Keratinocyte (primary cell): ENCODE measurements around the gene CALML5. TPM values are rescaled to one million over a fixed set of nuclear protein-coding genes. Genes with fewer than 3 reads are reported as not detected.

ENCODE experiments used
- DNase-seq: peaks from one replicate; pipeline ENCODE4 v3.0.0-alpha.2; 2011; ENCODE audit warnings: low read depth, missing footprints, low spot score
- FAIRE-seq: peaks from 2 replicates; lab custom pipeline; 2011; peaks lifted over from hg19 to GRCh38; lab: Jason Lieb, UNC
- H2AFZ ChIP-seq: 2 replicates; pipeline ENCODE4 v1.6.0; 2012; ENCODE audit warnings: low read length, control low read depth, inconsistent platforms; ENCODE audit not compliant: control insufficient read depth
- H3K27ac ChIP-seq: 2 replicates; pipeline ENCODE4 v1.5.1; 2011; ENCODE audit warnings: low read length; ENCODE audit not compliant: control insufficient read depth, insufficient read depth
- H3K27me3 ChIP-seq: 3 replicates; pipeline ENCODE4 v1.6.0; 2011; ENCODE audit warnings: low read length; ENCODE audit not compliant: control insufficient read depth, insufficient read depth; ENCODE audit errors: extremely low read depth
- H3K36me3 ChIP-seq, 2 experiments: 2 replicates in 1 of 2; 3 replicates in 1 of 2; pipeline ENCODE4 v1.5.1; 2011; ENCODE audit warnings: low read length in 2 of 2, mild to moderate bottlenecking in 1 of 2; ENCODE audit not compliant: control insufficient read depth in 2 of 2, insufficient read depth in 2 of 2; ENCODE audit errors: extremely low read depth in 1 of 2
- H3K4me1 ChIP-seq: 3 replicates; pipeline ENCODE4 v1.5.1; 2011; ENCODE audit warnings: low read length; ENCODE audit not compliant: control insufficient read depth, insufficient read depth; ENCODE audit errors: extremely low read depth
- H3K4me2 ChIP-seq: 3 replicates; pipeline ENCODE4 v1.6.0; 2011; ENCODE audit warnings: low read depth, low read length; ENCODE audit not compliant: control insufficient read depth, insufficient read depth; ENCODE audit errors: extremely low read depth
- H3K4me3 ChIP-seq, 3 experiments: fragments of 200-600 bp in 1 of 3; sonication (generic) in 1 of 3; 2 replicates in 2 of 3; 3 replicates in 1 of 3; pipeline ENCODE4 v1.5.1; 2011 to 2016; ENCODE audit warnings: low read length in 3 of 3, mild to moderate bottlenecking in 3 of 3, control low read depth in 2 of 3, inconsistent platforms in 1 of 3, low read depth in 1 of 3, mixed read lengths in 1 of 3, mixed run types in 1 of 3, moderate library complexity in 1 of 3; ENCODE audit not compliant: control insufficient read depth in 2 of 3, insufficient read depth in 2 of 3; ENCODE audit errors: extremely low read depth in 1 of 3
- H3K79me2 ChIP-seq: 2 replicates; pipeline ENCODE4 v1.6.0; 2012; ENCODE audit warnings: low read length; ENCODE audit not compliant: control insufficient read depth, insufficient read depth
- H3K9ac ChIP-seq: 3 replicates; pipeline ENCODE4 v1.6.0; 2011; ENCODE audit warnings: low read length; ENCODE audit not compliant: control insufficient read depth, insufficient read depth; ENCODE audit errors: extremely low read depth
- H3K9me1 ChIP-seq: 3 replicates; pipeline ENCODE4 v1.6.0; 2011; ENCODE audit warnings: low read length; ENCODE audit not compliant: control insufficient read depth, insufficient read depth; ENCODE audit errors: extremely low read depth
- H3K9me3 ChIP-seq: 2 replicates; pipeline ENCODE4 v1.5.1; 2012; ENCODE audit warnings: low read depth, low read length; ENCODE audit not compliant: control insufficient read depth
- H4K20me1 ChIP-seq: 3 replicates; pipeline ENCODE4 v1.6.0; 2011; ENCODE audit warnings: low read length; ENCODE audit not compliant: control insufficient read depth, insufficient read depth; ENCODE audit errors: extremely low read depth
- CTCF ChIP-seq, 3 experiments: IDR thresholded peaks in 1 of 3; conservative IDR thresholded peaks in 1 of 3; optimal IDR thresholded peaks in 1 of 3; 2 replicates in 2 of 3; 3 replicates in 1 of 3; pipeline versions ENCODE3 to v1.5.1; 2011; ENCODE audit warnings: low read length in 3 of 3, mild to moderate bottlenecking in 3 of 3, moderate library complexity in 2 of 3, control low read depth in 1 of 3, inconsistent platforms in 1 of 3; ENCODE audit not compliant: insufficient read depth in 2 of 3; ENCODE audit errors: extremely low read depth in 1 of 3
- EZH2 ChIP-seq: IDR thresholded peaks from one replicate; pipeline ENCODE4 v1.6.1; 2012; ENCODE audit warnings: inconsistent platforms, mild to moderate bottlenecking, low read length, moderate library complexity
- dilution Hi-C: fragments of 300-500 bp; cut with MboI; formaldehyde crosslinking; loops from one replicate; pipeline ENCODE4 v1.7.0; 2020; ENCODE audit warnings: low sequenced_read_pairs; ENCODE audit not compliant: extremely low pct_ligation_motif_present
- polyA plus RNA-seq, 5 experiments: library from polyadenylated mRNA; depleted of rRNA in 3 of 5; stranded (reverse) in 3 of 5; stranded (forward) in 1 of 5; unstranded in 1 of 5; fragments of >200 nt; gene quantifications; 1 replicate in 1 of 5; 2 replicates in 3 of 5; 3 replicates in 1 of 5; pipeline versions ENCODE4 v1.2.1 to v1.2.3, GENCODE V29; 2011 to 2012; ENCODE audit warnings: missing spikeins in 2 of 5, low read depth in 1 of 5, low replicate concordance in 1 of 5

The CALML5 gene
- polyA plus RNA-seq, 1 donor (not counting 4 experiments of a cell fraction or from before 2014, with no cell fraction given) = 5.7 TPM

GRCh38 chr10:5458425-5458824 lies 40.9 kb downstream of the CALML5 start:
- H3K9ac ChIP-seq = no peak overlapping the region
- no peak for DNase-seq
- peaks cover 3% of the 10 kb centered on the region for H4K20me1 ChIP-seq
- no peak overlapping the region for H3K4me2 ChIP-seq
- H2AFZ ChIP-seq = no peak overlapping the region
- no peak overlapping the region for H3K4me3 ChIP-seq
- dilution Hi-C loops = no loop called here
- peaks cover 27 to 36% of the 10 kb centered on the region in 2 experiments for H3K36me3 ChIP-seq
- H3K4me1 ChIP-seq = no peaks in the 10 kb centered on the region
- no peaks in the 10 kb centered on the region for H3K27me3 ChIP-seq
- no peak overlapping the region for H3K27ac ChIP-seq
- H3K9me1 ChIP-seq = no peaks in the 10 kb centered on the region
- peaks cover 22% of the 10 kb centered on the region for H3K79me2 ChIP-seq
- TF ChIP-seq EZH2 = no peak
- TF ChIP-seq CTCF (optimal IDR thresholded peaks at IDR 0.05 in 1 of 3, IDR thresholded peaks at IDR 0.05 in 1 of 3, conservative IDR thresholded peaks at IDR 0.05 in 1 of 3; ENCODE audit: extremely low read depth in 1 of 3, insufficient read depth in 2 of 3, low read length in 3 of 3) = no peak
- H3K9me3 ChIP-seq = no peaks in the 10 kb centered on the region
- no peak for FAIRE-seq

- H3K27ac ChIP-seq = no peak overlapping the region
- no peak overlapping the region for H3K9ac ChIP-seq
- FAIRE-seq = no peak
- H2AFZ ChIP-seq = no peak overlapping the region
- H3K9me1 ChIP-seq = no peaks in the 10 kb centered on the region
- H3K9me3 ChIP-seq = no peaks in the 10 kb centered on the region
- TF ChIP-seq EZH2 = no peak
- TF ChIP-seq CTCF (optimal IDR thresholded peaks at IDR 0.05 in 1 of 3, IDR thresholded peaks at IDR 0.05 in 1 of 3, conservative IDR thresholded peaks at IDR 0.05 in 1 of 3; ENCODE audit: extremely low read depth in 1 of 3, insufficient read depth in 2 of 3, low read length in 3 of 3) = no peak
- dilution Hi-C loops = no loop called here
- no peak for DNase-seq
- no peak overlapping the region for H3K4me3 ChIP-seq
- no peaks in the 10 kb centered on the region for H3K27me3 ChIP-seq
- H3K4me1 ChIP-seq = no peaks in the 10 kb centered on the region
- H3K79me2 ChIP-seq = peaks cover 26% of the 10 kb centered on the region
- peaks cover 3% of the 10 kb centered on the region for H4K20me1 ChIP-seq
- peaks cover 31 to 40% of the 10 kb centered on the region in 2 experiments for H3K36me3 ChIP-seq
- H3K4me2 ChIP-seq = no peak overlapping the region
These were observed 41.6 kb downstream of the CALML5 start for GRCh38 chr10:5457741-5458140.
